CD14-positive monocyte (primary cell): Measurements from ENCODE around the gene SUFU. TPM values are rescaled to one million over a fixed set of nuclear protein-coding genes. Genes with fewer than 3 reads are reported as not detected.

Experiments
- DNase-seq, 3 donors: peaks; one replicate each; pipeline ENCODE4 v3.0.0-alpha.2; 2011 to 2022
- H2AFZ ChIP-seq: 2 replicates; pipeline ENCODE4 v1.6.0; 2012; ENCODE audit warnings: mild to moderate bottlenecking, low read depth, low read length, inconsistent platforms; ENCODE audit not compliant: insufficient read depth, poor library complexity, severe bottlenecking
- H3K27ac ChIP-seq, 2 donors: 1 replicate in 1 of 2; 2 replicates in 1 of 2; pipeline ENCODE4 v1.5.1; 2012 to 2013; ENCODE audit warnings: low read length in 2 of 2, control low read depth in 1 of 2, inconsistent platforms in 1 of 2, low read depth in 1 of 2, mild to moderate bottlenecking in 1 of 2
- H3K27me3 ChIP-seq, 2 donors: one replicate each; pipeline versions ENCODE4 v1.6.0 to v1.6.1; 2011 to 2013; ENCODE audit warnings: low read length in 2 of 2; ENCODE audit not compliant: control insufficient read depth in 2 of 2, insufficient read depth in 2 of 2
- H3K36me3 ChIP-seq, 2 donors: replicated peaks in 1 of 2; 1 replicate in 1 of 2; 2 replicates in 1 of 2; pipeline versions ENCODE4 v1.5.1 to v1.6.1; 2012 to 2013; ENCODE audit warnings: low read length in 2 of 2, control low read depth in 1 of 2, inconsistent platforms in 1 of 2, mild to moderate bottlenecking in 1 of 2; ENCODE audit not compliant: insufficient read depth in 2 of 2, control insufficient read depth in 1 of 2
- H3K4me1 ChIP-seq, 2 donors: 1 replicate in 1 of 2; 2 replicates in 1 of 2; pipeline versions ENCODE4 v1.5.1 to v1.6.1; 2012 to 2013; ENCODE audit warnings: low read length in 2 of 2, control low read depth in 1 of 2, inconsistent platforms in 1 of 2, mild to moderate bottlenecking in 1 of 2, moderate library complexity in 1 of 2; ENCODE audit not compliant: insufficient read depth in 2 of 2, control insufficient read depth in 1 of 2
- H3K4me2 ChIP-seq: replicated peaks from 2 replicates; pipeline ENCODE3; 2012; ENCODE audit warnings: low read length, moderate library complexity, mild to moderate bottlenecking; ENCODE audit not compliant: poor library complexity, severe bottlenecking; ENCODE audit errors: extremely low read depth
- H3K4me3 ChIP-seq, 3 experiments: fragments of 200-600 bp in 1 of 3; sonication (generic) in 1 of 3; replicated peaks in 1 of 3; 1 replicate in 2 of 3; 2 replicates in 1 of 3; pipeline ENCODE4 v1.5.1; 2011 to 2013; ENCODE audit warnings: low read length in 3 of 3, mild to moderate bottlenecking in 3 of 3, control low read depth in 2 of 3, low read depth in 2 of 3, inconsistent platforms in 1 of 3, moderate library complexity in 1 of 3
- H3K79me2 ChIP-seq: 2 replicates; pipeline ENCODE4 v1.6.0; 2012; ENCODE audit warnings: mild to moderate bottlenecking, control low read depth, inconsistent platforms, low read length, moderate library complexity; ENCODE audit not compliant: insufficient read depth
- H3K9ac ChIP-seq: 2 replicates; pipeline ENCODE4 v1.6.0; 2017; ENCODE audit warnings: low read length, mild to moderate bottlenecking; ENCODE audit not compliant: insufficient read depth, poor library complexity, severe bottlenecking
- H3K9me3 ChIP-seq, 2 donors: replicated peaks in 1 of 2; 1 replicate in 1 of 2; 2 replicates in 1 of 2; pipeline versions ENCODE4 v1.5.1 to v1.6.1; 2012 to 2013; ENCODE audit warnings: low read length in 2 of 2, control low read depth in 1 of 2; ENCODE audit not compliant: control insufficient read depth in 1 of 2, insufficient read depth in 1 of 2
- H4K20me1 ChIP-seq: 2 replicates; pipeline ENCODE4 v1.6.0; 2012; ENCODE audit warnings: mild to moderate bottlenecking, low read length, control low read depth, moderate library complexity; ENCODE audit not compliant: insufficient read depth
- H3K27ac Mint-ChIP-seq, 7 donors: one replicate each; pipeline ENCODE4 v1.8.0; 2020; ENCODE audit warnings: mild to moderate bottlenecking in 7 of 7, mixed read lengths in 7 of 7, moderate library complexity in 6 of 7, inconsistent platforms in 2 of 7
- H3K27me3 Mint-ChIP-seq, 3 donors: one replicate each; pipeline ENCODE4 v1.8.0; 2021 to 2022; ENCODE audit warnings: low read depth in 3 of 3, mild to moderate bottlenecking in 3 of 3, mixed read lengths in 3 of 3, moderate library complexity in 3 of 3, inconsistent platforms in 1 of 3
- H3K36me3 Mint-ChIP-seq, 2 donors: one replicate each; pipeline ENCODE4 v1.8.0; 2020; ENCODE audit warnings: mixed read lengths in 2 of 2, inconsistent platforms in 1 of 2, mild to moderate bottlenecking in 1 of 2
- H3K4me1 Mint-ChIP-seq: one replicate; pipeline ENCODE4 v1.8.0; 2020; ENCODE audit warnings: mild to moderate bottlenecking, mixed read lengths
- H3K4me3 Mint-ChIP-seq, 2 donors: one replicate each; pipeline ENCODE4 v1.8.0; 2020; ENCODE audit warnings: mild to moderate bottlenecking in 2 of 2, mixed read lengths in 2 of 2, moderate library complexity in 1 of 2
- H3K9me3 Mint-ChIP-seq, 7 donors: one replicate each; pipeline ENCODE4 v1.8.0; 2020 to 2022; ENCODE audit warnings: mixed read lengths in 7 of 7, mild to moderate bottlenecking in 6 of 7, moderate library complexity in 6 of 7, inconsistent platforms in 2 of 7
- CTCF ChIP-seq: fragments of 200-600 bp; IDR thresholded peaks from one replicate; pipeline ENCODE4 v1.8.0; 2022; ENCODE audit warnings: antibody characterized with exemption, mild to moderate bottlenecking
- WGBS: methylation state at CpG from one replicate; pipeline ENCODE4 v1.1.5; 2013; ENCODE audit warnings: missing lambda C conversion rate; ENCODE audit not compliant: insufficient coverage; 5-methylcytosine and 5-hydroxymethylcytosine counted together
- intact Hi-C, 2 donors: fragments of 100-400 bp; cut with micrococcal nuclease; formaldehyde crosslinking; loops; one replicate each; pipeline versions ENCODE4 v1.15.0 to v1.15.1; 2023
- polyA plus RNA-seq, 3 donors: library from polyadenylated mRNA; depleted of rRNA in 1 of 3; unstranded in 2 of 3; stranded (reverse) in 1 of 3; fragments of 300-500 nt in 2 of 3; fragments of >200 nt in 1 of 3; fragmentation: Illumina TruSeq in 2 of 3; gene quantifications; 1 replicate in 2 of 3; 2 replicates in 1 of 3; pipeline ENCODE4 v1.2.3, GENCODE V29; 2012 to 2021

SUFU gene
- polyA plus RNA-seq, 3 donors: 3.2 to 10.0 (median 5.7) TPM

DNA sequence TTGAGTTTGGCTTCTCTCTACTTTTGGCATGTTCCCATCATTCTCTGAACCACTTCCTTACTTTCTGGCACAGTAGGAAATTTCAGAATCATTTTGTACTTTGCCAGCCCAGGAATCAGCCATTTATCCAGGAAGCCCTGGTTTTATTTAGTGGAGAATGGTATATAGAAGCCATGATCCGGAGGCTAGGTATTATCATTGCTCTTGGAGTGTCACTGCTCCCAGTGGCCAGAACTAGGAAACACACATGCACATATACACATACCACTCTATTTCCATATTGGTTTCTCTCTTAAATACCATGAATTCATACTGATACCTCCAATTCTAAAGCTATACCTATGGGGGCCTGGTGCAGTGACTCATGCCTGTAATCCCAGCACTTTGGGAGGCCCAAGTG is 36.3 kb downstream of the SUFU start:
- H3K4me2 ChIP-seq: no peak overlapping the region
- Mint-ChIP-seq H3K36me3 (peaks cover 14 to 28% of the 10 kb centered on the region in 2 donors), H3K27ac (no peak overlapping the region), H3K9me3 (no peaks in the 10 kb centered on the region), H3K27me3 (peaks cover 0 to 2% (median 0%) of the 10 kb centered on the region in 3 donors), H3K4me3 (no peak overlapping the region), H3K4me1 (peaks cover 14% of the 10 kb centered on the region)
- peaks cover 13% of the 10 kb centered on the region for H3K79me2 ChIP-seq
- H3K27me3 ChIP-seq: no peaks in the 10 kb centered on the region
- H3K4me3 ChIP-seq: no peak overlapping the region
- H3K4me1 ChIP-seq: peaks cover 0 to 5% of the 10 kb centered on the region in 2 donors
- H2AFZ ChIP-seq: no peak overlapping the region
- H3K27ac ChIP-seq: no peak overlapping the region
- intact Hi-C loops: no loop called here
- DNase-seq: no peak
- H3K9me3 ChIP-seq: no peaks in the 10 kb centered on the region
- H3K36me3 ChIP-seq: peaks cover 0 to under 1% of the 10 kb centered on the region in 2 donors
- H3K9ac ChIP-seq: no peak overlapping the region
- no CpG with 5 or more reads among the region's 1 CpG for WGBS
- peak; percentile 19 for TF ChIP-seq CTCF
- peaks cover 89% of the 10 kb centered on the region for H4K20me1 ChIP-seq

DNA sequence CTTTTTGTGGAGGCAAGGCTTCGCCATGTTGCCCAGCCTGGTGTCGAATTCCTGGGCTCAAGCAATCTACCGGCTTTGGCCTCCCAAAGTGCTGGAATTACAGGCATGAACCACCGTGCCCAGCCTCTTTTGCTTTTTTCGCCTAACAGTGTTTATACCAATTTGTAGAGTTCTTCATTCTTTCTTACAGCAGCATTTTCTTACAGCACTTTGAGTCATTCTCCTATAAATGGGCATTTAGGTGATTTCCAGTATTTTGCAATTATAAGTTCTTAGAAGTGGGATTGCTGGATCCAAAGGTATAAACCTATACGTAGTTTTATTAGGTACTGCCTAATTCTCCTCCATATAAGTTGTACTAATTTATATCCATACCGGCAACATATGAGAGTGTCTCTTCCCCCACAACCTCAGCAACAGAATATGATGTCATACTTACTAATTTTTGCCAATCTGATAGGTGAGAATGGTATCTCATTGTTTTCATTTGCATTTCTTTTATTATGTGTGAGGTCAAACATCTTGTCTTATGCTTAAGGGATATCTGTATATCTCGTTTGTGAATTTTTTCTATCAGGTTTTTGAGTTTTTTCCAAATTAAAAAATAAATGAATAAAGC is 39.1 kb downstream of the SUFU start:
- H3K27me3 Mint-ChIP-seq: peaks cover 0 to 2% (median 0%) of the 10 kb centered on the region in 3 donors
- 100% methylated on average over 3 of the region's 8 CpGs for WGBS
- Histone ChIP-seq H4K20me1 (peaks cover 95% of the 10 kb centered on the region), H3K36me3 (no peaks in the 10 kb centered on the region), H3K27ac (no peak overlapping the region), H3K4me2 (no peak overlapping the region), H3K4me1 (peaks cover 19 to 24% of the 10 kb centered on the region in 2 donors), H3K4me3 (no peak overlapping the region), H3K79me2 (peaks cover 29% of the 10 kb centered on the region), H3K27me3 (no peaks in the 10 kb centered on the region), H3K9ac (no peak overlapping the region), H3K9me3 (no peaks in the 10 kb centered on the region), H2AFZ (no peak overlapping the region)
- H3K9me3 Mint-ChIP-seq: no peaks in the 10 kb centered on the region
- peaks cover 8 to 20% of the 10 kb centered on the region in 2 donors for H3K36me3 Mint-ChIP-seq
- TF ChIP-seq CTCF: no peak
- intact Hi-C loops: no loop called here
- H3K27ac Mint-ChIP-seq: peak overlapping the region in 1 of 7 donors; percentile 59
- H3K4me3 Mint-ChIP-seq: no peak overlapping the region
- DNase-seq: peak in 1 of 3 donors; percentile 39
- peaks cover 32% of the 10 kb centered on the region for H3K4me1 Mint-ChIP-seq
